NCI-H1417 treated with DMSO at 0.1 percent for 48 hours (cell line): ENCODE results near the gene COL4A5.
A peak's percentile ranks its signal among the peaks of the same experiment; 100 is the strongest.
"Not testable (repeated sequence)": the region's sequence is repeated elsewhere in the genome, so short reads cannot be mapped to it uniquely, and the experiment has no call there.

Experiments
- DNase-seq: peaks from one replicate; lab custom pipeline; 2025; lab: John Stamatoyannopoulos, UW

COL4A5 gene

GRCh38 chrX:108439426-108439942 lies at the start of gene COL4A5:
COL4A5 (plus strand) TSS chrX:108439838; CDS start chrX:108440126, 288 bp downstream.
- peak; percentile 61 for DNase-seq

GRCh38 chrX:108390976-108391717 lies 48.5 kb upstream of the COL4A5 start:
- not testable (repeated sequence) for DNase-seq

- no peak for DNase-seq
Measured at GRCh38 chrX:108396188-108396891, 43.3 kb upstream of the COL4A5 start.

GRCh38 chrX:108396986-108397385 lies 42.7 kb upstream of the COL4A5 start:
- DNase-seq = no peak

- no peak for DNase-seq
Measured at GRCh38 chrX:108397627-108398391, 41.8 kb upstream of the COL4A5 start.

- no peak for DNase-seq
Measured at GRCh38 chrX:108399418-108400165, 40.0 kb upstream of the COL4A5 start.

GRCh38 chrX:108412783-108413182 lies 26.9 kb upstream of the COL4A5 start:
- no peak for DNase-seq

GRCh38 chrX:108415146-108415545 lies 24.5 kb upstream of the COL4A5 start:
- DNase-seq = no peak

- no peak for DNase-seq
Measured at GRCh38 chrX:108415891-108416290, 23.7 kb upstream of the COL4A5 start.

- no peak for DNase-seq
Measured at GRCh38 chrX:108417257-108417656, 22.4 kb upstream of the COL4A5 start.

- no peak for DNase-seq
Measured at GRCh38 chrX:108419401-108419800, 20.2 kb upstream of the COL4A5 start.

- DNase-seq = no peak
Measured at GRCh38 chrX:108420481-108420880, 19.2 kb upstream of the COL4A5 start.

- no peak for DNase-seq
Measured at GRCh38 chrX:108426262-108426661, 13.4 kb upstream of the COL4A5 start.

- DNase-seq = no peak
Measured at GRCh38 chrX:108435261-108435660, 4.4 kb upstream of the COL4A5 start.

- no peak for DNase-seq
Measured at GRCh38 chrX:108437349-108438109, 2.1 kb upstream of the COL4A5 start.

- DNase-seq = no peak
Measured at GRCh38 chrX:108438110-108438623, 1.5 kb upstream of the COL4A5 start, which contains the start of gene COL4A6. COL4A6 (minus strand) TSS chrX:108438422; CDS start chrX:108438196, 226 bp downstream.

GRCh38 chrX:108439961-108440696 lies 491 bp downstream of the COL4A5 start:
- DNase-seq = no peak

- no peak for DNase-seq
Measured at GRCh38 chrX:108442901-108443464, 3.3 kb downstream of the COL4A5 start.

- no peak for DNase-seq
Measured at GRCh38 chrX:108447303-108447702, 7.7 kb downstream of the COL4A5 start.

- no peak for DNase-seq
Measured at GRCh38 chrX:108453841-108454240, 14.2 kb downstream of the COL4A5 start.
